CD14-positive monocyte (primary cell): ENCODE data around the gene OAT. TPM values are rescaled to one million over a fixed set of nuclear protein-coding genes. Genes with fewer than 3 reads are reported as not detected.

ENCODE experiments used
- DNase-seq, 3 donors: peaks; one replicate each; pipeline ENCODE4 v3.0.0-alpha.2; 2011 to 2022
- H2AFZ ChIP-seq: 2 replicates; pipeline ENCODE4 v1.6.0; 2012; ENCODE audit warnings: mild to moderate bottlenecking, low read depth, low read length, inconsistent platforms; ENCODE audit not compliant: insufficient read depth, poor library complexity, severe bottlenecking
- H3K27ac ChIP-seq, 2 donors: 1 replicate in 1 of 2; 2 replicates in 1 of 2; pipeline ENCODE4 v1.5.1; 2012 to 2013; ENCODE audit warnings: low read length in 2 of 2, control low read depth in 1 of 2, inconsistent platforms in 1 of 2, low read depth in 1 of 2, mild to moderate bottlenecking in 1 of 2
- H3K27me3 ChIP-seq, 2 donors: one replicate each; pipeline versions ENCODE4 v1.6.0 to v1.6.1; 2011 to 2013; ENCODE audit warnings: low read length in 2 of 2; ENCODE audit not compliant: control insufficient read depth in 2 of 2, insufficient read depth in 2 of 2
- H3K36me3 ChIP-seq, 2 donors: replicated peaks in 1 of 2; 1 replicate in 1 of 2; 2 replicates in 1 of 2; pipeline versions ENCODE4 v1.5.1 to v1.6.1; 2012 to 2013; ENCODE audit warnings: low read length in 2 of 2, control low read depth in 1 of 2, inconsistent platforms in 1 of 2, mild to moderate bottlenecking in 1 of 2; ENCODE audit not compliant: insufficient read depth in 2 of 2, control insufficient read depth in 1 of 2
- H3K4me1 ChIP-seq, 2 donors: 1 replicate in 1 of 2; 2 replicates in 1 of 2; pipeline versions ENCODE4 v1.5.1 to v1.6.1; 2012 to 2013; ENCODE audit warnings: low read length in 2 of 2, control low read depth in 1 of 2, inconsistent platforms in 1 of 2, mild to moderate bottlenecking in 1 of 2, moderate library complexity in 1 of 2; ENCODE audit not compliant: insufficient read depth in 2 of 2, control insufficient read depth in 1 of 2
- H3K4me2 ChIP-seq: replicated peaks from 2 replicates; pipeline ENCODE3; 2012; ENCODE audit warnings: low read length, moderate library complexity, mild to moderate bottlenecking; ENCODE audit not compliant: poor library complexity, severe bottlenecking; ENCODE audit errors: extremely low read depth
- H3K4me3 ChIP-seq, 3 experiments: fragments of 200-600 bp in 1 of 3; sonication (generic) in 1 of 3; replicated peaks in 1 of 3; 1 replicate in 2 of 3; 2 replicates in 1 of 3; pipeline ENCODE4 v1.5.1; 2011 to 2013; ENCODE audit warnings: low read length in 3 of 3, mild to moderate bottlenecking in 3 of 3, control low read depth in 2 of 3, low read depth in 2 of 3, inconsistent platforms in 1 of 3, moderate library complexity in 1 of 3
- H3K79me2 ChIP-seq: 2 replicates; pipeline ENCODE4 v1.6.0; 2012; ENCODE audit warnings: mild to moderate bottlenecking, control low read depth, inconsistent platforms, low read length, moderate library complexity; ENCODE audit not compliant: insufficient read depth
- H3K9ac ChIP-seq: 2 replicates; pipeline ENCODE4 v1.6.0; 2017; ENCODE audit warnings: low read length, mild to moderate bottlenecking; ENCODE audit not compliant: insufficient read depth, poor library complexity, severe bottlenecking
- H3K9me3 ChIP-seq, 2 donors: replicated peaks in 1 of 2; 1 replicate in 1 of 2; 2 replicates in 1 of 2; pipeline versions ENCODE4 v1.5.1 to v1.6.1; 2012 to 2013; ENCODE audit warnings: low read length in 2 of 2, control low read depth in 1 of 2; ENCODE audit not compliant: control insufficient read depth in 1 of 2, insufficient read depth in 1 of 2
- H4K20me1 ChIP-seq: 2 replicates; pipeline ENCODE4 v1.6.0; 2012; ENCODE audit warnings: mild to moderate bottlenecking, low read length, control low read depth, moderate library complexity; ENCODE audit not compliant: insufficient read depth
- H3K27ac Mint-ChIP-seq, 7 donors: one replicate each; pipeline ENCODE4 v1.8.0; 2020; ENCODE audit warnings: mild to moderate bottlenecking in 7 of 7, mixed read lengths in 7 of 7, moderate library complexity in 6 of 7, inconsistent platforms in 2 of 7
- H3K27me3 Mint-ChIP-seq, 3 donors: one replicate each; pipeline ENCODE4 v1.8.0; 2021 to 2022; ENCODE audit warnings: low read depth in 3 of 3, mild to moderate bottlenecking in 3 of 3, mixed read lengths in 3 of 3, moderate library complexity in 3 of 3, inconsistent platforms in 1 of 3
- H3K36me3 Mint-ChIP-seq, 2 donors: one replicate each; pipeline ENCODE4 v1.8.0; 2020; ENCODE audit warnings: mixed read lengths in 2 of 2, inconsistent platforms in 1 of 2, mild to moderate bottlenecking in 1 of 2
- H3K4me1 Mint-ChIP-seq: one replicate; pipeline ENCODE4 v1.8.0; 2020; ENCODE audit warnings: mild to moderate bottlenecking, mixed read lengths
- H3K4me3 Mint-ChIP-seq, 2 donors: one replicate each; pipeline ENCODE4 v1.8.0; 2020; ENCODE audit warnings: mild to moderate bottlenecking in 2 of 2, mixed read lengths in 2 of 2, moderate library complexity in 1 of 2
- H3K9me3 Mint-ChIP-seq, 7 donors: one replicate each; pipeline ENCODE4 v1.8.0; 2020 to 2022; ENCODE audit warnings: mixed read lengths in 7 of 7, mild to moderate bottlenecking in 6 of 7, moderate library complexity in 6 of 7, inconsistent platforms in 2 of 7
- WGBS: methylation state at CpG from one replicate; pipeline ENCODE4 v1.1.5; 2013; ENCODE audit warnings: missing lambda C conversion rate; ENCODE audit not compliant: insufficient coverage; 5-methylcytosine and 5-hydroxymethylcytosine counted together
- intact Hi-C, 2 donors: fragments of 100-400 bp; cut with micrococcal nuclease; formaldehyde crosslinking; loops; one replicate each; pipeline versions ENCODE4 v1.15.0 to v1.15.1; 2023
- polyA plus RNA-seq, 3 donors: library from polyadenylated mRNA; depleted of rRNA in 1 of 3; unstranded in 2 of 3; stranded (reverse) in 1 of 3; fragments of 300-500 nt in 2 of 3; fragments of >200 nt in 1 of 3; fragmentation: Illumina TruSeq in 2 of 3; gene quantifications; 1 replicate in 2 of 3; 2 replicates in 1 of 3; pipeline ENCODE4 v1.2.3, GENCODE V29; 2012 to 2021
- TF ChIP-seq, protein P1 (sequence below): fragments of 200-600 bp; IDR thresholded peaks from one replicate; pipeline ENCODE4 v1.8.0; 2022; ENCODE audit warnings: antibody characterized with exemption, mild to moderate bottlenecking

The OAT gene
- polyA plus RNA-seq, 3 donors, result 83.5 to 89.6 (median 87.3) TPM

DNA sequence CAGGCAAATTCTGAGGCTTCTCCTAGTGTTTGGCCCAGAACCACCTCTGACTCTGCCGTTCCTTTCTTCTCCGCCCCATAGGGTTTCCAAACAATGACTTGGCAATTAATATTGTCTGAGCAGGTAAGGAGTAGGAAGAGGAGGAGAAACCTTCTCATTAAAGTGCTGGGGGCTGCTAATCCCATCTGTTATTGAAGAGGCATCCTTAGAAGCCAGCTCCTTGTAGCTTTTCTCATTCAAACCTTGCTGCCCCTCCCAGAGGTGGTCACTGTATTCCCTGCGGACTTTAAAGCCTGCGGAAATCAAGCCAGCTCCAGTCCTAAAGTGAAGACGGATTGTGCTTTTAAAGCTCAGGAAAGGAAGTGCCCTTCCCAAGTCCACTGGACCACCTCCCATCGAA is 32.6 kb upstream of the OAT start:
- no peak overlapping the region for H3K27ac Mint-ChIP-seq
- no peaks in the 10 kb centered on the region for H3K79me2 ChIP-seq
- peaks cover 78 to 92% of the 10 kb centered on the region in 2 donors for H3K27me3 ChIP-seq
- no peaks in the 10 kb centered on the region for H3K4me1 ChIP-seq
- intact Hi-C loops, result no loop called here
- TF ChIP-seq, protein P1, sequence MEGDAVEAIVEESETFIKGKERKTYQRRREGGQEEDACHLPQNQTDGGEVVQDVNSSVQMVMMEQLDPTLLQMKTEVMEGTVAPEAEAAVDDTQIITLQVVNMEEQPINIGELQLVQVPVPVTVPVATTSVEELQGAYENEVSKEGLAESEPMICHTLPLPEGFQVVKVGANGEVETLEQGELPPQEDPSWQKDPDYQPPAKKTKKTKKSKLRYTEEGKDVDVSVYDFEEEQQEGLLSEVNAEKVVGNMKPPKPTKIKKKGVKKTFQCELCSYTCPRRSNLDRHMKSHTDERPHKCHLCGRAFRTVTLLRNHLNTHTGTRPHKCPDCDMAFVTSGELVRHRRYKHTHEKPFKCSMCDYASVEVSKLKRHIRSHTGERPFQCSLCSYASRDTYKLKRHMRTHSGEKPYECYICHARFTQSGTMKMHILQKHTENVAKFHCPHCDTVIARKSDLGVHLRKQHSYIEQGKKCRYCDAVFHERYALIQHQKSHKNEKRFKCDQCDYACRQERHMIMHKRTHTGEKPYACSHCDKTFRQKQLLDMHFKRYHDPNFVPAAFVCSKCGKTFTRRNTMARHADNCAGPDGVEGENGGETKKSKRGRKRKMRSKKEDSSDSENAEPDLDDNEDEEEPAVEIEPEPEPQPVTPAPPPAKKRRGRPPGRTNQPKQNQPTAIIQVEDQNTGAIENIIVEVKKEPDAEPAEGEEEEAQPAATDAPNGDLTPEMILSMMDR, result no peak
- WGBS, result 26% methylated on average over 3 of the region's 6 CpGs
- H3K4me1 Mint-ChIP-seq, result peaks cover 17% of the 10 kb centered on the region
- H2AFZ ChIP-seq, result no peak overlapping the region
- no peak overlapping the region for H3K9ac ChIP-seq
- H3K4me3 ChIP-seq, result no peak overlapping the region
- peaks cover 89 to 97% (median 91%) of the 10 kb centered on the region in 3 donors for H3K27me3 Mint-ChIP-seq
- H3K36me3 Mint-ChIP-seq, result peaks cover 0 to 10% of the 10 kb centered on the region in 2 donors
- H3K27ac ChIP-seq, result no peak overlapping the region
- H3K4me2 ChIP-seq, result no peak overlapping the region
- peak overlapping the region in 1 of 2 donors; percentile 47 for H3K4me3 Mint-ChIP-seq
- DNase-seq, result no peak
- H3K9me3 ChIP-seq, result peaks cover 0 to 26% of the 10 kb centered on the region in 2 donors
- no peaks in the 10 kb centered on the region for H3K36me3 ChIP-seq
- H3K9me3 Mint-ChIP-seq, result peaks cover 0 to 21% (median 2%) of the 10 kb centered on the region in 7 donors
- no peaks in the 10 kb centered on the region for H4K20me1 ChIP-seq

DNA sequence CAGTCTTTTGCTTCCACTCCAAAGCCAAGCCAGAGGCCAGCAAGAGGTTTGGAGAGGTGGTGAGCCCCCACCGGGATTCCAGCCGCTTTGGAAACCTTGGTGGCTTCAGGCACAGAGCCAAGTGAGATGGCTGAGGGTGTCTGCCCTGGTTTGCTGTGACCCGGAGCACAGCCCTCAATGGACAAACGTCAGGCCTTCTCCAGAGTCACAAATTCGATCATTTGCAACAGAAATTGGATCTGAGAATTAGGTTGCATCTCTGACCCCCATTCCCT is 32.0 kb upstream of the OAT start:
- peaks cover 90 to 97% (median 91%) of the 10 kb centered on the region in 3 donors for H3K27me3 Mint-ChIP-seq
- TF ChIP-seq, protein P1, result no peak
- 29% methylated on average over 3 of the region's 5 CpGs for WGBS
- Histone ChIP-seq H2AFZ (no peak overlapping the region), H3K4me3 (no peak overlapping the region), H3K36me3 (no peaks in the 10 kb centered on the region), H4K20me1 (no peaks in the 10 kb centered on the region), H3K27ac (no peak overlapping the region), H3K27me3 (peaks cover 83 to 92% of the 10 kb centered on the region in 2 donors), H3K9ac (no peak overlapping the region), H3K4me2 (no peak overlapping the region), H3K79me2 (no peaks in the 10 kb centered on the region), H3K9me3 (peaks cover 0 to 30% of the 10 kb centered on the region in 2 donors), H3K4me1 (no peaks in the 10 kb centered on the region)
- H3K9me3 Mint-ChIP-seq, result peaks cover 0 to 21% (median 2%) of the 10 kb centered on the region in 7 donors
- H3K36me3 Mint-ChIP-seq, result peaks cover 0 to 10% of the 10 kb centered on the region in 2 donors
- H3K27ac Mint-ChIP-seq, result peak overlapping the region in 1 of 7 donors; percentile 33
- intact Hi-C loops, result no loop called here
- H3K4me3 Mint-ChIP-seq, result peak overlapping the region in 1 of 2 donors; percentile 47
- peaks cover 17% of the 10 kb centered on the region for H3K4me1 Mint-ChIP-seq
- no peak for DNase-seq
